Bronchial epithelial cell (primary cell): ENCODE results near the gene SPOCK2. TPM values are rescaled to one million over a fixed set of nuclear protein-coding genes. Genes with fewer than 3 reads are reported as not detected.

Source experiments
- DNase-seq: peaks from one replicate; pipeline ENCODE4 v3.0.0-alpha.2; 2010; ENCODE audit warnings: low read depth
- FAIRE-seq: peaks from 2 replicates; lab custom pipeline; 2011; peaks lifted over from hg19 to GRCh38; lab: Jason Lieb, UNC
- H3K27me3 ChIP-seq: 2 replicates; pipeline ENCODE4 v1.5.1; 2011; ENCODE audit warnings: low read length; ENCODE audit not compliant: control insufficient read depth, insufficient read depth
- H3K36me3 ChIP-seq: 2 replicates; pipeline ENCODE4 v1.5.1; 2011; ENCODE audit warnings: low read length; ENCODE audit not compliant: control insufficient read depth, insufficient read depth
- H3K4me3 ChIP-seq: 2 replicates; pipeline ENCODE4 v1.5.1; 2011; ENCODE audit warnings: mild to moderate bottlenecking, low read depth, low read length, control low read depth
- total RNA-seq: library from RNA; depleted of rRNA; stranded (reverse); fragments of >200 nt; gene quantifications from 2 replicates; pipeline ENCODE4 v1.2.1, GENCODE V29; 2014
- TF ChIP-seq, protein P1 (sequence below): IDR thresholded peaks from 2 replicates; pipeline ENCODE4 v1.5.1; 2011; ENCODE audit warnings: mild to moderate bottlenecking, moderate library complexity, low read length, control low read depth, inconsistent platforms; ENCODE audit not compliant: insufficient read depth, severe bottlenecking

The SPOCK2 gene
- total RNA-seq, 1 donor from 2014 or later, result 0.26 TPM

DNA sequence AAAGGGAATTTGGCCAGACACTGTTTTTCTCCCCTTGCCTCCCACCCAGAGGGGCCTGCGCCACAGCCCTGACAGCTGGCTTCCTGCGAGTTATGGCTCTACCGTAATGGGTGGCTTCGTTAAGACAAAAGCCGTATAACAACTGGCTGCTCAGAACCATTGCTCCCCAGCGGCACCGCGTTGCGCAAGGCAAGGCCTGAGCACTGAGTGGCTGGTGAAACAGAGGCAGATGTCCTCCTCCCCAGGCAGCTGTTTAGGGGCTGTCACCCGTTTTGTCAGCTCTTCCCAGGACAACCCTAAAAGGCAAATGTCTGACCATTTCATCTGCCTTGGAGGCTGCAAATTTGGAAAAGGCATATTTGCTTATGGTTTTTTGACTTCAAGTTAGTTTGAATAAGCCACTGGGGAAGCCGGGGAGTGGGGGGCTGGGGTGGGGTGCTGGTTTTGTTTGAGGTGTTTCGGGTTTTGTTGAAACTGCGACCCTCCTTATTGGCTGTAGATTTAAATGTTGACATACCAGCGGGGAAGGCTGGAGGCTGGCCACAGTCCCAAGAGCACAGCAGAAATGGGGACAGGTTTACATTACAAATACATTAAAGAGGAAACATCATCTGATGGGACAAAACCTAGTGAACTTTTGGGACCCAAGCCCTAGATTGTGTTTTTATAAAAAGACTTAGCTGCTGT, 681 bp upstream of the SPOCK2 start:
- Histone ChIP-seq H3K27me3 (peaks cover 29% of the 10 kb centered on the region), H3K36me3 (no peaks in the 10 kb centered on the region), H3K4me3 (no peak overlapping the region)
- FAIRE-seq (no peak), DNase-seq (no peak)
- TF ChIP-seq, protein P1, sequence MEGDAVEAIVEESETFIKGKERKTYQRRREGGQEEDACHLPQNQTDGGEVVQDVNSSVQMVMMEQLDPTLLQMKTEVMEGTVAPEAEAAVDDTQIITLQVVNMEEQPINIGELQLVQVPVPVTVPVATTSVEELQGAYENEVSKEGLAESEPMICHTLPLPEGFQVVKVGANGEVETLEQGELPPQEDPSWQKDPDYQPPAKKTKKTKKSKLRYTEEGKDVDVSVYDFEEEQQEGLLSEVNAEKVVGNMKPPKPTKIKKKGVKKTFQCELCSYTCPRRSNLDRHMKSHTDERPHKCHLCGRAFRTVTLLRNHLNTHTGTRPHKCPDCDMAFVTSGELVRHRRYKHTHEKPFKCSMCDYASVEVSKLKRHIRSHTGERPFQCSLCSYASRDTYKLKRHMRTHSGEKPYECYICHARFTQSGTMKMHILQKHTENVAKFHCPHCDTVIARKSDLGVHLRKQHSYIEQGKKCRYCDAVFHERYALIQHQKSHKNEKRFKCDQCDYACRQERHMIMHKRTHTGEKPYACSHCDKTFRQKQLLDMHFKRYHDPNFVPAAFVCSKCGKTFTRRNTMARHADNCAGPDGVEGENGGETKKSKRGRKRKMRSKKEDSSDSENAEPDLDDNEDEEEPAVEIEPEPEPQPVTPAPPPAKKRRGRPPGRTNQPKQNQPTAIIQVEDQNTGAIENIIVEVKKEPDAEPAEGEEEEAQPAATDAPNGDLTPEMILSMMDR, result no peak

DNA sequence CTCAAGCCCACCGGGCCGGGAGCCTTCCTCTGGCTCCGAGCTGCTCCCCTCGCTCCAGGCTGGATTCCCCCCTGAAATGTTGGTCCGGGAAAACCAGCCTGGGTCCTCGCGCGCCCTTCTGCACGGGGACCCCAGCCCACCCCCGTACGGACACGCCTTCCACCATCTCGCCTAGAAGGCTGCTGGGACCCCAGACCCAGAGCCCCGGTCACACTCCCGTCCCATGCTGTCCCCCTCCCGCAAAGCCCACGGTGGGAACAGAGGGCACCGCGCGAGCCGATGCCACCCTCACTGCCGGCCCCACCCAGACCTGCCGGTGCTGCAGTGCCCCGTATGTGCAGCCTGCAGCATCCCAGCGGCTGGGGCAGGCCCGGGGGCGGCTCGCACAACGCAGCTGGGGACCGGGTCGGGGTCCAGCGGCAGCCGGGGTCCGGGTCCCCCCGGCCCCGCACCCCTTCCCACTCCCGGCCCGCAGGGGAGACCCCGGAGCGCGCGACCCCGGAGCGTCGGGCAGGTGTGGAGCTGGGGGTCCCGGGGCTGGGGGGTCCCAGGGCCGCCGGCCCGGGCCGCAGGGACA, 871 bp downstream of the SPOCK2 start:
- DNase-seq (no peak), FAIRE-seq (no peak)
- TF ChIP-seq, protein P1, result no peak
- H3K27me3 ChIP-seq, result peaks cover 32% of the 10 kb centered on the region
- no peaks in the 10 kb centered on the region for H3K36me3 ChIP-seq
- H3K4me3 ChIP-seq, result no peak overlapping the region

DNA sequence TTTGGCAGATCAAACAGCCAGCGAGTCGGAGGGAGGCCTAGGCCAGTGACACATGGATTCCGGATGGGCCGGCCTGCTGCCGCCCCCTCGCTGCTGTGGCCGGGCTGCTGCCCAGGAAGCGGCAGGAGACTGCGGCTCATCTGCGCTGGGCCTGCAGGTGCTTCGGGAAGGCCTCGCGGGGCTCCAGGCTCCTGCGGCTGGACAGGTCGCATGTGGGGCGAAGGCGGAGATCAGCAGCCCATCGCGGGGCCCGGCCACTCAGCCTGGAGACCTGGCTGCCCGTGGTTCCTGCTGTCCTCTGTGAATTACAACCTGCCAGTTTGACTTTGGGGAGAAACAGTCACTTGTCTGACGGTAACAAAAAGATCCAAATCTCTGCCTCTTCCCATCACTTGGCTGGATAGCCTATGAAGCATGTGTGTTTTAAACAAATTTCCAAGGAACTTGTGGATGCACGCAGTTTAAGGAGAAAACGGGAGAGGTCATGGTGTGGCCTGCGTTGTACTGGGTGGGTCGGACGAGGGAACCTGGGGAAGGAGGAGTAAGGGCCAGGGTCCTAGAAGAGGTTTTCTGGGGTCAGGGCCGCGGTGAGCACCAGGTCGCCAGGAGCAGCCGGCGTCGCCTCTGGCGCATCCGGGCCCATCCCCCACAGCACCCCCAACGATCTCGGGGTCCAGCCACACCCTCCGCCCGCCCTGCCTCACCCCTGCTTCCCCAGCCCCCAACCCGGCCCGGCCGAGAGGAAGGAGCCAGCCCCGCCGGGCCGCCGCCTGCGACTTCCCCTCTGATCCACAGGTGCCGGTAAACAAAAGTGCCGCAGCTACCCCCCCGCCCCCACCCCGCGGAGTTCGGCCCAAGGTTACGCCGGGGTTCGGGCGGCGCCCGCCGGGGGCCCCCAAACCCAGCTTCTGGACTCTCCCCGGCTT, 1.6 kb downstream of the SPOCK2 start:
- Histone ChIP-seq H3K27me3 (peaks cover 32% of the 10 kb centered on the region), H3K4me3 (no peak overlapping the region)

DNA sequence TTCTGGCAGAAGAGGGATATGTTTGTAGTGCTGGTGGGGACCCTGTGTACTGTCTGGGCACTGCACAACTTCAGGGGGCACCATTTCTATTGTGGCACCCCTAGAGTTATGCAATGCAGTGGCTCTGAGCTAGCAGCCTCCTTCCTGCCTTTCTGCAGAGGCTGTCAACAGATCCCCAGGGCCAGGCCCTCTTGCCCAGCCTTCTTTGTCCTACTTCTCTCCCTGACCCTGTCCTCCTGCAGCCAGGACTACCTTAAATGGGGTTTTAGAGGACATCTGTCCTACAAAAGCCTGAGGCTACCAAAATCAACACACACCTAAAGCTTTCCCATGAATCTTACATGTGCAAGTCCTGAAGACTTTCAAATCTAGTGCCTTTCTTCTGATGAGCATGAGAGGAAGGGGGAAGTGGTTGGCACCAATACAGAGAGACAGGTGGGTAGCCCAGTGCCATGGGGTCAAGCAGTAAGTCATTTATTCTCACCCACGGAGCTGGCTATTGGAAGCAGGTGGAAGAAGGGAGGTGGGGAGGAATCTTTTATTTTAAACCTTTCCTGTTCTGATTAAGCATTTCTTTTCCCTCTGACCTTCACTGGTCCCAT, 2.4 kb downstream of the SPOCK2 start:
- Histone ChIP-seq H3K4me3 (no peak overlapping the region), H3K27me3 (peaks cover 37% of the 10 kb centered on the region), H3K36me3 (no peaks in the 10 kb centered on the region)
- TF ChIP-seq, protein P1, result no peak
- DNase-seq (no peak), FAIRE-seq (no peak)

More for the DNA sequence above, 1.6 kb downstream of the SPOCK2 start:
- DNase-seq (no peak), FAIRE-seq (no peak)
- H3K36me3 ChIP-seq, result no peaks in the 10 kb centered on the region
- TF ChIP-seq, protein P1, result no peak

DNA sequence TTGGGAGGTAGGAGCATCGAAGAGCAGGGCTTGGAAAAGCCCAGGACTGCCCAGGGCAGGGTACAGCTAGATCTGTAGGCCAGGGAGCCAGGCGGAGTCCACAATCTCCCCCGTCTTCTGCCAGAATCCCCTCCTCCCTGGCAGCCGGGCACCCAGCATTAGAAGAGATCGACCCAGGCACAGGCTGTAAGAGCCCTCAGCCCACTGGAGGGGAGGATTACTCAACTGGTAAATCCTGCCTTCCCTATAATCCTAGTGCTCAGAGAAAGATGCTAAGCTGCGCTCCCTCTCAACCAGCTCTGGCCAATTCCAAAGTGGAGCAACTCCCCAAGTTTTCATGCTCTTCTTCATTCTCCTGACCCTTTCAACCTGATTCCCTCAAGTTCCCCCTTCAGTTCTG, 3.2 kb downstream of the SPOCK2 start:
- Histone ChIP-seq H3K27me3 (peaks cover 38% of the 10 kb centered on the region), H3K4me3 (no peak overlapping the region), H3K36me3 (no peaks in the 10 kb centered on the region)
- FAIRE-seq (no peak), DNase-seq (no peak)
- TF ChIP-seq, protein P1, result no peak
